T-helper 1 cell (primary cell): ENCODE results near the gene PLCXD1.
"Not testable (repeated sequence)": the region's sequence is repeated elsewhere in the genome, so short reads cannot be mapped to it uniquely, and the experiment has no call there.

Source experiments
- DNase-seq, 5 donors: peaks; one replicate each; pipeline ENCODE4 v3.0.0-alpha.2; 2012 to 2020

Gene PLCXD1

GRCh38 chrX:317424-318067, 36.4 kb downstream of the PLCXD1 start:
- DNase-seq = no peak

GRCh38 chrX:318068-318738, 37.0 kb downstream of the PLCXD1 start:
- peak; percentile 97 to 99 (median 98) for DNase-seq

GRCh38 chrX:318739-319578, 37.8 kb downstream of the PLCXD1 start, which contains the start of gene GTPBP6:
TSS of gene GTPBP6 (minus strand) at chrX:318796. CDS start at chrX:318787, 9 bp downstream.
- peak; percentile 99 to 100 (median 99) for DNase-seq

- peak in 1 of 5 donors; percentile 11 for DNase-seq
Observed at GRCh38 chrX:319579-320125, 38.5 kb downstream of the PLCXD1 start.

- DNase-seq = peak in 1 of 5 donors; percentile 18
Observed at GRCh38 chrX:320126-320783, 39.1 kb downstream of the PLCXD1 start.

GRCh38 chrX:323721-324628, 42.8 kb downstream of the PLCXD1 start:
- peak in 2 of 5 donors; percentile 47 to 59 for DNase-seq

GRCh38 chrX:324664-325063, 43.5 kb downstream of the PLCXD1 start:
- peak in 1 of 5 donors; percentile 59 for DNase-seq

- no peak for DNase-seq
Observed at GRCh38 chrX:327660-328126, 46.5 kb downstream of the PLCXD1 start.

- no peak for DNase-seq
Observed at GRCh38 chrX:329291-329910, 48.2 kb downstream of the PLCXD1 start.

GRCh38 chrX:330141-330725, 49.1 kb downstream of the PLCXD1 start:
- not testable (repeated sequence) for DNase-seq

GRCh38 chrX:330726-331150, 49.6 kb downstream of the PLCXD1 start:
- DNase-seq = no peak

GRCh38 chrX:331151-331824, 50.1 kb downstream of the PLCXD1 start:
- DNase-seq = no peak

- DNase-seq = no peak
Observed at GRCh38 chrX:331825-332495, 50.8 kb downstream of the PLCXD1 start.

- no peak for DNase-seq
Observed at GRCh38 chrX:332496-332860, 51.3 kb downstream of the PLCXD1 start.

- DNase-seq = no peak
Observed at GRCh38 chrX:332916-333610, 51.9 kb downstream of the PLCXD1 start.

GRCh38 chrX:333611-334311, 52.6 kb downstream of the PLCXD1 start:
- peak in 1 of 5 donors; percentile 16 for DNase-seq

GRCh38 chrX:334331-334891, 53.2 kb downstream of the PLCXD1 start:
- DNase-seq = peak in 1 of 5 donors; percentile 10
